ENCODE data around the gene ARL5C.
"Not testable (repeated sequence)": the region's sequence is repeated elsewhere in the genome, so short reads cannot be mapped to it uniquely, and the experiment has no call there.

The ARL5C gene

DNA sequence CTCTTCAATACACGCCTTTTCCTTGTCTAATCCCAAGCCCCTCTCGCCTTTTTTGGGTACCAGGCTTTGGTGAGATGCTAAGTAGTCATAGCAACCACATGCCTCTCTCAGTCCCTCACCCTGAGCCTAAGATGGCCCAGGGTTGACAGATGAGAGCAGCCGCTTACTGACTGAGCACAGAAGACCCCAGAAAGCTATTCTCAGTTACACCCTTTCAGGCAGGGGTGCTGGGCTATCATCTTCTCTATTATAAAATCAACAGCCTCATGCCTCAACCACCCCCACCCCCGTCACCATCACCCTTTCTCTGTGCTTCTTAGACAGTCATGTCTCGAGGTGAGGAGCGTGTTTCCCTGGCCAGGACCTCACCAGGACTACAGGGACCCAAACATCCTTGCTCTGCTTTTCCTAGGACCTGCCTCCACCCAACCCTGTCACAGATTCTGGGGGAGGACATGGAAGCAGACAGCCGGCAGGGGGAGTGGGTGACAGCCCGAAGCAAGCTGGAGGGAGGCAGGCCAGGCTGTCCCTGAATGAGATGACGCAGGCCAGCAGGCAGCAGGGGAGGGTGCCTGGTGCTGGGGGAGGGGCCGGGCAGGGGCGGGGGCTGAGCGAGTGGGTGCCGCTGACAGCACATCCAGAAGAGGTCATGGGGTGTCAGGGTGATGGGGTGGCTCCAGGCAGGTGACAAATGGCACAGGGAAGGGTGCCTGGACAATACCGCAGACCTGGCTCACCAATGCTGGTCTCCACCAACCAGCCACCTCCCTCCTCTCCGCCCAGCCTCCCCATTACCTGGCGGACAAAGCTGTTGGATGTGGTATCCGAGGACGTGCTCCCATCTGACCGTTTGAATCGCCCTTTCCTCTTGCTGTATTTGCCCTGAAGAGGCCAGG, 28.4 kb upstream of the ARL5C start:
- peak in 1 of 2 experiments; percentile 20 for DNase-seq (ENCODE audit: low read depth in 2 of 2)

DNA sequence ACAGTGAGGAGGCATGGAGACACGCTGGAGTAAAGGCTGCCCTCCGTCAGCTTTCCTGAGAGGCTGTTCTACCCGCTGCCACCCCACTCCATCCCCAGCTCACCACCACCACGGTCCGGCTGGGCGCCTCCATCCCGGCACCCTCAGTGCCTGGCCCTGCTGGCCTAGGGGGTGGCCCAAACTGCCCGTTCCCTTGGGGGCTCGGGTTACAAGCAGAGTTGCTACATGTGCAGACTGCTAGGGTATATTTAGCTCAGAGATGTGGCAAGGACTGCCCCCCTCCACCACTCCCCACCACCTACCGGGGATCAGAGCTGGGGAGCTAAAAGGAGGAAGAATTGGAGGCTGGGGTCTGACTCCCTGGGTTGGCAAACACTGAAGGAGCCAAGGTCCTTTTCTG, 27.4 kb upstream of the ARL5C start:
- no peak for DNase-seq (ENCODE audit: low read depth in 2 of 2)

DNA sequence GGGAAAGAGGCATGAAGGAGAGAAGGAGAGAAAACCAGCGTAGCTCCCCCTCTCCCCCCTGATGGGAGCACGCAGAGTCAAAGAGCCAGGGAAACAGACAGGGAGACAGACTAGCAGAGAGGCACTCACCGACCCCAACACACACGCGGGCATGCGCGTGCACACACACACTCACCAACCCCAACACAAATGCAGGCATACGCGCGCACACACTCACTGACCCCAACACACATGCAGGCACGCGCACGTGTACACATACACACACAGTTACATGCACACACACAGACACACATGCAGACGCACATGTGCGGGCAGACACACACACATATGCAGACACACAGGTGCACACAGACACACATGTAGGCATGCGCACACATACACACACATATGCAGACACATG, 26.9 kb upstream of the ARL5C start:
- no peak for DNase-seq (ENCODE audit: low read depth in 2 of 2)

DNA sequence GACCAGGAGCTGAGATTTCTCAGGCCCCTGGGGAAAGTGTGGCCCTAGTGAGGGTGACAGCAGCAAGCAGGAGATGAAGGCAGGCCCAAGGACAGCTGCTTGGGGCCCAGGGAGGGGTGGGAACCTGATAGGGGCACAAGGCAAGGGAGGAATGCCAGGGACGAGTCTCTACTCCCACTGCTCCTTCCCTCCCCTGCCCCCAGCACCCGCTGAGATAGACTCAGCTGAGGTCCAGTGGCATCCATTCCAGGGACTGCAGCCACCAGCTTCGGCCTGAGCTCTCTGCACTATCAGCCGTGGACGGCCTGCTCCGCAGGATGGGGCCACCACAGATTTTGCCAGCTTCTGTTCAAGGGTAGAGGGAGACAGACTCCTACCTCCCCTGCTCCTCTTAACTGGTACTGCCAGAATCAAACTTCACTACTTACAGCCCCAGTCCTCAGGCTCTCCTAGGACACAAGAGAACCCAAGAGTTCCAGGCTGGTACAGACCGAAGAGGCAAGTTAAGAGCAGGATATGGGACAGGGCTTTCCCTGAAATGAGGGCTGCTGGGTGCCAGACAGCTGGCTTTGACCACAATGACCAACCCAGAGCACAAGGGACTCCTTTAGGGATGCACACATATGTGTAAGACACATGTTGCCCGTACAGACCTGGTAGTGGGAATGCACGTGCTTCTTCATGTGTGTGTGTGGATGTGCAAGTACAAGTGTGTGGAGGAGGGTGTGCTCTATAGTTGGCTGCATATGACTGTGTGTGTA, 26.0 kb upstream of the ARL5C start:
- DNase-seq (ENCODE audit: low read depth in 2 of 2) = no peak

DNA sequence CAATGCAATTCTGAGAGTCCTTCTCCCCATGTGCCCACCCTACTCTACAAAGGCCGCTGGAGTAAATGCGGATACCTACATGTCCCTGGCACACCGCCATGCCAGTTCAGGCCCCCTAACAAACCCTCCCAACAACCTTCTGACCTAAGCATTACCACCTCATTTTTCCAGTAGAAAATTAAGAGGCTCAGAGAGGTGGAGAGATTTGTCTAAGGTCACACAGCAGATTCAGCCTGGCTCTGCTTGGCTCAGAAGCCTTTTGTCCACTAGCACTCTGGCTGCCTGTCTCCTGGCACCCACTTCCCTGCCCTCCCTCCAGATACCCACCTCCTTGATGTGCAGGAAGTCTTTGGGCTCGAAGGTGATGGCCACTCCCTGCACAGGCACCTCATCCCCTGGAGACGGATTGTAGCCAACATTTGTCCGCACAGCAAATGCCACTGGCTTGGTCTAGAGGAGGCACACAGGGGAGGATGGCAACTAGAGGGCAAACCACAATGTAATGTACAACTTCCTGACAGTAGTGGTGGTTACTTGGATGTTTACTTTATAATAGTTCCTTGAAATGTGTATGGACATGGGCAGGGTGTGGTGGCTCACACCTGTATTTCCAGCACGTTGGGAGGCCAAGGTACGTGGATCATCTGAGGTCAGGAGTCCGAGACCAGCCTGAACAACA, 21.3 kb upstream of the ARL5C start:
- DNase-seq (ENCODE audit: low read depth in 2 of 2) = no peak

DNA sequence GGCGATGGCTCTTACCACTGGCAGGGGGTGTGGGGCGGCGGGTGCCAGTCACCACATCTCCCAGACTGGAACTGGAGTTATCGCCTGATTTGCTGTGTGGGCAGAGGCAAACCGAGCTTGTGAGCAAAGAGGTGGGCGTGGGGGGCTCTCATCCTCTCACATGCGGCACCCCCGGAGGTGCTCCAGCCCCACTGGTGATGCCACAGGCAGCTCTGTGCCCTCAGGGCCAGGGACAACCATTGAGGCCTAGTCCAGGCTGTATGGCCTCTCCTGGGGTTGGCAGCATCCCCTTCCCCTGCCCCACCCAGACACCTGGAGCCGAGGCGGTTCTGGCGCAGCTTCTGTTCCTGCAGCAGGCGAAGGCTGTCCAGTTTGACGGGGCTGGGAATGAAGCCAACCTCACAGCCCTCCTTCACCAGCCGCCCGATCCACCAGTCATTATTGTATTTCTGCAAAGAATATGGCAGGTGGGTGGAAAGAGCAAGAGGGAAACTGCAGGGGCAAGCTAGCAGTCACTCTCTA, 20.6 kb upstream of the ARL5C start:
- DNase-seq (ENCODE audit: low read depth in 2 of 2) = no peak

DNA sequence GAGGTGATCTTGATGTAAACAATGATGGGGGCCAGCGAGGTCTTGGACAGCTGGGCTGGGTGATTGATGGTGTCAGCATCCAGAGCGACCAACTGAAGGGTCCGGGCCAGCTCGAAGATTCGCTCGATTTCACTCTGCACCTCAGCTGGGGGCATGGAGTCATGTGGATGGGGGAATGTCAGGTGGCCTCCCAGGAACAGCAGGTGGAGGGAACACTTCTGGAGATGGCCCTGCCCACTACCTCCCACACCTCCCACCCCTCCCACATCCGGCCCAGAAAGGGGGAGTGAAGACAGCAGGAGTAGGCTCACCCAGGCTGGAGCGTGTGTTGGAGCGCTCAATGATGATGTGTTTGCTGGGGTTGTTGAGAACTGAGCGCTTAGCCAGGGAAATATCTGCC, 17.8 kb upstream of the ARL5C start:
- DNase-seq (ENCODE audit: low read depth in 2 of 2) = no peak

DNA sequence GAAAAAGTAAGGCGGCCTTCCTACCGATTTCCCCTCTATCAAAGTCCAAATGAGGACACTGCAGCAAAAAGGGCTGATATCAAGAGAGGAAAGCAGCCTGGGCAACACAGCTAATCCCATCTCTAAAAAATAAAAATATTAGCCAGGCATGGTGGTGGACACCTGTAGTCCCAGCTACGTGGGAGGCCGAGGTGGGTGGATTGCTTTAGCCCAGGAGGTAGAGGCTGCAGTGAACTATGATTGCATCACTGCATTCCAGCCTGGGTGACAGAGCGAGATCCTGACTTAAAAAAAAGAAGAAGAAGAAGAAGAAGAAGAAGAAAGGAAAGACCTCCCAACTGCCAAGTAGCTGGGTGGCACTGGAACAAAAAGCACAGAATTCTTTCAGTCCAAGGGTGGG, 17.1 kb upstream of the ARL5C start:
- DNase-seq (ENCODE audit: low read depth in 2 of 2) = no peak

DNA sequence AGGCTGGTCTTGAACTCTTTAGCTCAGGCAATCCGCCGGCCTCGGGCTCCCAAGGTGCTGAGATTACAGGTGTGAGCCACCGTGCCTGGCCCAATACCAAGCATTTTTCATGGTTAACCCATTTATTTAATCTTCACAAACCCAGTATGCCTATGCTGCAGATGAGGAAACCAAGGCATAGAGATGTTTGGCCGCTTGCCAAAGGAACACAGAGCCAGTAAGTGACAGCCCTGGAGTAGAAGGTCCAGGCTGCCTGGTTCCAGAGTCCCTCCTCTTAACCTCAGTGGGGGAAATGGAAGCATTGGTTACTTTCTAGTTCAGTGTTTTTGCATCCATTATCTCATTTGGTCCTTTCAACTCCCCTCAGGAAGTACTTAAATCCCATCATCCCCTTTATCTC, 15.3 kb upstream of the ARL5C start:
- no peak for DNase-seq (ENCODE audit: low read depth in 2 of 2)

DNA sequence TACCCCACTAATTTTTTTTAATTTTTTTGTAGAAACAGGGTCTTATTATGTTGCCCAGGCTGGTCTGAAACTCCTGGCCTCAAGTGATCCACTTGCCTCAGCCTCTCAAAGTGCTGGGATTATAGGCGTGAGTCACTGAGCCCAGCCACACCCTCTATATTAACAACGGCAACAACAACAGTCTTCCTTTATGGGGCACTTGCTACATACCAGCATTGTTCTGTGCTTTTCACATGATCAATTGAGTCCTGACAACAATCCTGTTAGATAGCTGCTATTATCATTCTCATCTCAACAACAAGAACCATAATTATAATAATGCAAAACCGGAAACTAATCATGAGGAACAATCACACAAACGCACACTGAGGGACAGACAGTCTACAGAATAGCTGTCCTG, 12.6 kb upstream of the ARL5C start:
- no peak for DNase-seq (ENCODE audit: low read depth in 2 of 2)

DNA sequence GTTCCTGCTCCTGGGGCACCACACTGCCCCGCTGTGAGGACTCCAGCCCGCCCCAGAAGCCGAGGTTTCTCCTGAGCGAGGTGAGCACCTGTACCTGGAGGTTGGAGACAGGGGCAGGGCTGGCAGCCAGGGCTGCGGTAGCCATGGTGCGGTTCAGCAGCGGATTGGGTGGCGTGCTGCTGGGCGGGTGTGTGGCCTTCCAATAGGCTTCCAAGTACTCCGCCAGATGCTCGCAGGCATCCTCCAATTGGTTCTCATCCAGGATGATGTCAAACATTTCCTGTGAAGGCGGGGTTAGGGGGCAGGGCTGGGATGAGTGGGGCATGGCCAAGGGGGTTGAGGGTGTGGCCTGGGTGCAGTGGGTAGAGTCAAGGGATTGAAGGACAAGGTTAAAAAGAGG, 11.3 kb upstream of the ARL5C start:
- no peak for DNase-seq (ENCODE audit: low read depth in 2 of 2)

DNA sequence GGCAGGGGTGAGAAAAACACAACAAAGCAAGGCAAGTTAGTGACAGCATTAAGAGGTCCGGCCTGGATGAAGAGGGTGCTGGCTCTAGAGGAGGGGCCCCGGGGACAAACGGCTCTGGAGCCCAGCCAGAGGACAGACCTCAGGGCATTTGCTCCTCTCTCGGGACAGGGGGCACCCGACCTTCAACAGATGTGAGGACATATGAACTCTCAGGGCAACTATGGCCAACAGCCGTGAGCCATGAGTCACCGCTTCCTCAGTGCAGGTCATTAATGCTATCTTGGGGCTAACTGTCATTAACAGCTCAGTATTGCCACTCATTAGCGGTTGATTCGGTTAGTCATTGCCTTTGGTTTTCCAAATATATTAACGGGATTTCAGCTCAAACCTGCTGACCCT, 9.7 kb upstream of the ARL5C start:
- DNase-seq (ENCODE audit: low read depth in 2 of 2) = no peak

DNA sequence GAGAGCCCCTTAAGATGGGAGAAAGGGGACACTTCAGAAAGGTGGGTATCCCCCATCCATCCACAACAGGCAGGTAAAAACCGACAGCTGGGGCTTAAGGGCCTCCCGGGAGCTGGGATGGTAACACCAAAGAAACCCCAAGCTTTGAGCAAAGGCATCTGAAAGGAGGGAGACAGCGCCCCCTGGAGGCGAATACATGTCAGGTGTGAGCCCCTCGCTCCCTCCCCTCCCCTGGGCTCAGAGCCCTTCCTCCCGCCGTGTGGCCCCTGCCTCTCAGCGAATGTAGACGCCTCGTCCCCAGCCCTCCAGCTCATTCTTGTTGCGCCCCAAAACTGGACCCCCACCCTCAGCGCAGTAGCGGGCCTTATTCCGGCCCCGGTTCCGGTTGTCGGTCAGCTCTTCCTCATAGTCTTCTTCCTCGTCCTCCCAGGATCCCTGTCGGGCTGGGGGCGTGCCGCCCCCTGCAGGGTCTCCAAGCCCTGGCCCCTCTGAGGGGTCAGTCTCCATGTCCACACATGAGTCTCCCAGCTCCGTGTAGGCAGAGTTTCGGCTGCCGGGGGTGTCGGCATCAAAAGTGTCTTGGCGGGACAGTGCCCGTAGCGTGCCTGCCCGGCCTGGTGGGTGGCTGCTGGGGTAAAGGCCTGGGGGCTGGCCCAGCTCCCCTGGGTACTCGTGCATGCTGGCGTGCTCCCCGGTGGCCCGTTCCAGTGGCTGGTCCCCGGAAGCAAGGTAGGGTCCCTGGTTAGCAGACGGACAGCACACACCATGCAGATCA, 9.1 kb upstream of the ARL5C start:
- peak in 1 of 2 experiments; percentile 35 for DNase-seq (ENCODE audit: low read depth in 2 of 2)

DNA sequence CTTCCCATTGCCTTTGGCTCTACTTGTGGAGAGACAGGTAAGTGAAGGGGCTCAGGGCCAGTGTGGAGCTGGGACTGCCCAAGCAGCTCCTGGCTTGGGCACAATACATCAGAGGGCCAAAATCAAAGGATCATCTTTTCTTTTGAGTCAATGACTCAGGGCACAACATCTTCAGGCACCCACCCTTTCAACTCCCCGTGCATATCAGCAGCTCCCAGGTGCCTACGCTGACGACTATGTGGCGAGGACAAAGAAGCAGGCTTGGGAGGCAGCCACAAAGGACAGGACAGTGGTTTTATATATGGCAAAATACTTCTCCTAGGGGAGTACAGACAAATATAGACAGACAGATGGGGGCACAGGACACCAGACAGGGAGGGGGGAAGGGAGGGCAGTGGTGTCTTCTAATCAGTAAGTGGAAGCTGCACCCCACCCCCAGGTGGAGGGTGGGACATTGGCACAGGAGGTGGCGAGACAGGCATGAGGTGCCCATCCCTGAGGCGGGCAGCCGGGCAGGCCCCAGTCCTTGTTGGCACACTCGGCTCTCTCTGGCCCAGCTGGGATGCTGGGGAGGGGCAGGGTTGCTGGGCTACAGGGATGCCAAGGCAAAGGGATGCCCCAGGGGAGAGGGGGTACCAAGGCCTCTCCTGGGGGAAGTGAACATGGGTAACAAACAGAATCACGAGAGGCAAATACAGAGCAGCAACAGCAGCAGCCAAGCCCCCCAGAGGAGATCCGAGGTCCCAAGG, 7.7 kb upstream of the ARL5C start:
- no peak for DNase-seq (ENCODE audit: low read depth in 2 of 2)

DNA sequence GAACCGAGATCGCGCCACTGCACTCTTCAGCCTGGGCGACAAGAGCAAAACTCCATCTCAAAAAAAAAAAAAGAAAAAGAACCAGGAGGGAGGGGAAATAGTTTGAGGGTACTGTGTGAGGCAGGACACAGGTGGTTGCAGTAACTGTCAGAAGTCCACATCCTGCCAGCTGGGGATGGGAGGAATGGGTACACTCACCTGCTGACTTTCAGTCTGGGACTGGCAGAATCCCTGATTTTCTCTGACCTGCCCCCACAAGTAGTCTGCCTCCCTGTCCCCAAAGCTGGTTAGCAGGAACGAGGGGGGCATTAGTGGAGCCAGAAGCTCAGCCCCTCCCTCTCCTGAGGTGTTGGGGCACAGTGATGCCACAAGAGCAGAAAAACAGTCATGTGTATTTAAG, 7.1 kb upstream of the ARL5C start:
- no peak for DNase-seq (ENCODE audit: low read depth in 2 of 2)

DNA sequence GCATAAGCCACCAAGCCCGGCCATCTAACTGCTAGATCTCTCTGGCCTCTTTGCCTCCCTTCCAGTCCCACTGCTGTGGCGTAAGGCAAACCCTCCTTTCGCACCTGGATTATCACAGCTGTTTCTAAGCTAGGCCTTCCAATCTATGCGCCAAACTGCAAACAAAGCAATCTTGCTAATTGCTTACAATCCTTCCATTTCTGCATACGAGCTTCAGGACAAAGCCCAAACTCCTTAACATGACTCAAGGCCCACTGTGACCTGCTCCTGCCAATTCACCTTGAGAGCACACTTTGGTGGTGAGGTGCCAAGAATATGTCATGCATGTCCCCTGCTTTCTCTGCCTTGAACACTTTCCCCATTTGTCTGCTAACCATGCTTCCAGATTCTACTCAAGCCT, 6.0 kb upstream of the ARL5C start:
- no peak for DNase-seq (ENCODE audit: low read depth in 2 of 2)

DNA sequence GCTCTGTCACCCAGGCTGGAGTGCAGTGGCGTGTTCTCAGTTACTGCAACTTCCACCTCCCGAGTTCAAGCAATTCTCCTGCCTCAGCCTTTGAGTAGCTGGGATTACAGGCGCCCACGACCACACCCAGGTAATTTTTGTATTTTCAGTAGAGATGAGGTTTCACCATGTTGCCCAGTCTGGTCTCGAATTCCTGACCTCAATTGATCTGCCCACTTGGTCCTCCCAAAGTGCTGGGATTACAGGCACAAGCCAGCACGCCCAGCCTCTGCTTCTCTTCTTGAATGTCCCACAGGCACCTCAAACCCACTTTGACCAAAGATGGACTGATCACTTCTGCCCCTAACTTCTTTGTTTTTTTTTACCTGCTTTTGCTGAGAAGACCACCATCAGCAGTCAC, 4.6 kb upstream of the ARL5C start:
- no peak for DNase-seq (ENCODE audit: low read depth in 2 of 2)

DNA sequence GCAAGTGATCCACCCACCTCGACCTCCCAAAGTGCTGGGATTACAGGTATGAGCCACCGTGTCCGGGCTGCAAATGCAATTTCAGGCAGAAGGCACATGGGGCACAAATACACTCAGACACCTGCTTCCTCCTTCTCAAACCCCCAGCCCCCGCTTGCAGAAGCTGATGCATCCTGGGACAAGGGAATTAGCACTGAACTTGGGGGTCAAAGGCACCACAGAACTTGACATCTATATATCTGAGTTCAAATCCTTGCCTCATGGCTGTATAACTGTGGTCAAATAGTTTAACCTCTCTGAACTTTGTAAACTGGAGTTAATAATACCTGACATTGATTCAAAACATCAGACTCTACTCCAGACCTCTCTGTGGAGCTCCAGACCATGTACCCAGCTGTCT, 4.1 kb upstream of the ARL5C start:
- no peak for DNase-seq (ENCODE audit: low read depth in 2 of 2)

DNA sequence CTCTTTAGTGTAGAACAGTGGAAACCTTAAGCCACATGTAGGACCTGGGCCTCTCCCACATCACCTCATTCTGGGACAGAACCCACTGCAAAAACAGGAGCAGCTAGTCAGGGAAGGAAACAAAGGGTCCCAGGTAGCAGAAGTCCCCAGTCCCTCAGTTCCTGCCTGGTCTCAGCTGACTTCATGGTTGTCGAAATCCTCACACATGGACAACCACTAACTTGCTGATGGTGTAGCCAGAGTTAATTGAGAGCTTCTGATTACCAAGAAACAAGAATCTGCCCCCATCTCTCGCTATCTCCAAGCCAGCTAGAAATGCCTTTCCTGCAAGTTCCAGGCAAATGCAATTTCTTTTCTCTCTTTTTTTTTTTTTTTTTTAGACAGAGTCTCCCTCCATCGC, 3.6 kb upstream of the ARL5C start:
- no peak for DNase-seq (ENCODE audit: low read depth in 2 of 2)

DNA sequence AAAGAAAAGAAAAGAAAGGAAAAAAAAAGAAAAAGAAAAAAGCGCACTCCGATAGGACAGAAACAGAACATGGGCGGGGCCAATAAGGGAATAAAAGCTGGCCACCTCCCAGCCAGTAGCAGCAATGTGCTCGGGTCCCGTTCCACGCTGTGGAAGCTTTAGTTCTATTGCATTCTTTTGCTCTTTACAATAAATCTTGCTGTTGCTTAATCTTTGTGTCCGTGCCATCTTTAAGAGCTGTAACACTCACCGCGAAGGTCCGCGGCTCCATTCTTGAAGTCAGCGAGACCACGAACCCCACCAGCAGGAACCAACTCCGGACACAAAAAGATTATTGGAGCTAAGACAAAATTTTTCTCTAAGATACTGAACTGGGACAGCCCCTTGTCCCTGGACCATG, 3.1 kb upstream of the ARL5C start:
- DNase-seq (ENCODE audit: low read depth in 2 of 2) = no peak

DNA sequence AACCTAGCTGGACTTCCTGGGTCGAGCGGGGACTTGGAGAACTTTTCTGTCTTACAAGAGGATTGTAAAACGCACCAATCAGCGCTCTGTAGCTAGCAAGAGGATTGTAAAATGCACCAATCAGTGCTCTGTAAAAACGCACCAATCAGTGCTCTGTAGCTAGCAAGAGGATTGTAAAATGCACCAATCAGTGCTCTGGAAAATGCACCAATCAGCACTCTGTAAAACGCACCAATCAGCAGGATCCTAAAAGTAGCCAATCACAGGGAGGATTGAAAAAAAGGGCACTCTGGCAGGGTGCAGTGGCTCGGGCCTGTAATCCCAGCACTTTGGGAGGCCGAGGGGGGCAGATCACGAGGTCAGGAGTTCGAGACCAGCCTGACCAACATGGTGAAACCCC, 2.5 kb upstream of the ARL5C start:
- not testable (repeated sequence) for DNase-seq (ENCODE audit: low read depth in 2 of 2)

All from fibroblast of skin of left quadriceps (primary cell).